NCI-H748 (cell line): ENCODE data around the gene CRB2.

Experiments
- DNase-seq: peaks from one replicate; lab custom pipeline; 2025; ENCODE audit not compliant: unreplicated experiment; lab: John Stamatoyannopoulos, UW

CRB2 gene

DNA sequence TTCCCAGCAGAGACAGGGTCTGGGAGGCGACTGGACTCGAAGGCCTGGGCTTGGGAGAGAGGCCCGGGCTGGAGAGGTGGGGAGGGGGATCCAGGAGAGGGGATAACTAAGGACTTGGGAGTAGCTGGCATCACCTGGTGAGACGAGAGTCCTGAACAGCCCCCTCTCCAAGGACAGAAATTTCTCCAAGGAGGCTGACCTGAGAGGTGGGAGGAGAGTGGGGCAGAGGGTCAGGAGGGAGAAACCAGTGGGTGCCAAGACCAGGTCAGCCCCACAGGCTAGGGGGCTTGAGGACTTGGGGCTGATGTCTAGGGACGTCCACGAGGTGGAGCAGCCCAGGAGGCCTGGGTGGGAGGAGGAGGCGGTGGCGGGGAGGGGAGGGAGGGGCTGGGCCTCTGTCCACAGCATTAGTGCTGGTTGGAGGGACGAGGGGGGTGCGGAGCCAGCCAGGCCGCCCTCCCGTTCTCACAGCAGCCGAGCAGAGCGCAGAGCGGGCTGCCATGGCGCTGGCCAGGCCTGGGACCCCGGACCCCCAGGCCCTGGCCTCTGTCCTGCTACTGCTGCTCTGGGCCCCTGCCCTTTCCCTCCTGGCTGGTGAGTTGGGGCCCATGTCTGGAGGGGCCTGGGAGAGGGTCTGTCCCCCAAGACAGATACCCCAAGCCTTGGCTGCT lies at the start of gene CRB2:
Gene CRB2, plus strand, starts transcription at position 437 of the 671 bp plus-strand sequence. Its CDS starts 64 bp downstream, at position 501.
- DNase-seq = no peak

DNA sequence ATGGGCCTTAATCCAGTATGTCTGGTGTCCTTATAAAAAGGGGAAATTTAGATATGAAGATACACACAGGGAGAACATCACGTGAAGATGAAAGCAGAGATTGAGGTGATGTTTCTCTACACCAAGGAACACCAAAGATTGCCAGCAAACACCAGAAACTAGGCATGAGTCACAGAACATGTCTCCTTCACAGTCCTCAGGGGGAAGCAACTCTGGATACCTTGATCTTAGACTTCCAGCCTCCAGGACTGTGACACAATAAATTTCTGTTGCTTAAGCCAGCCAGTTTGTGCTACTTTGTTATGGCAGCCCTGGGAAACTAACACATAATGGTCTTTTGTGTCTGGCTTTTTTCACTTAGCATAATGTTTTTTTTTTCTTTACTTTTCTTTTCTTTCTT lies 46.4 kb upstream of the CRB2 start:
- DNase-seq = no peak

DNA sequence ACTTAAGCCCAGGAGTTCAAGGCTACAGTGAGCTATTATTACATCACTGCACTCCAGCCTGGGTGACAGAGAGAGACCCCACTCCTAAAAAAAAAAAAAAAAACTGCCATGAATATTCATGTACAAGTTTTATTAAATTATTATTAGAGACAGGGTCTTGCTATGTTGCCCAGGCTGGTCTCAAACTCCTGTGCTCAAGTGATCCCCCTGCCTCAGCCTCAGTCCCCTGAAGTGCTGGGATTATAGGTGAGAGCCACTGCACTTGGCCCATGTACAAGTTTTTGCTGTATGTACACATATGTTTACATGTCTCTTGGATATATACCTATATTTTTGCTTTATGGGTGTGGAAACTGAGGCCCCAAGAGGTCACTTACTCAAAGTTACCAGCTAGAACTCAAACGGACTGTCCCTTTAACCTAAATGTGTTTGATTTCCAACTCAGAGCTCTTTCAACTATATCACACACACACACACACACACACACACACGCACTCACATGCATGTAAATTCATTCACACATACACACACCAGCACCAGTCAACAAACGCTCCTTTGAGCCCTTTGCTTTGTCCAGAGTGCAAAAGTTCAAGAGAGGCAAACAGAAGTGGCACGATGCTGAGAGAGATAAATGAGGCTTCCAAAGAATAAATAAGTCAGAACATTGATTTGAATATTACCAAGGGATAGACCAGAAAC lies 45.3 kb upstream of the CRB2 start:
- no peak for DNase-seq

DNA sequence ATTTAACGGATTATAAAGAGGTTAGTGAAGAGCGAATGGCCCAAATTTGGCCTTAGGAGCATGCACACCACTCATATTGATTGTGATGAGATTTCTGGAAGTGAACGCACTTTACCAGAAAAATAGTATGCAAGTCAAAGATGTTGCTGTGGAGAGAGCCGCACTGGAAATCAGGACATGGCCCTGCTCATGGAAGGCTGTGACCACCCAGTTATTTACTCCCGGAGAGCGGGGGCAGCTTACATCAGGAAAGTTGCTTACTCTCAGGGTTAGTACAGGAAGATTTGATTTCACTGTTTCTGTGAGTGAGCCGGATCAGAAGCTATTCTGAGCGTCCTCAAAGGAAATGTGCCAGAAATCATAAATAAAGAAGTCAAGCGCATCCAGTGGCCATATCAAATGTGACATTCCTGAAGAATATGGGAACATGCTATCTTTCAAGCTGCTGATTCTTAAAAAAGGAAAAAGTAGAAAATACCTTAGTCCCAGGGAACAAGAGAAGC lies 44.7 kb upstream of the CRB2 start:
- no peak for DNase-seq

DNA sequence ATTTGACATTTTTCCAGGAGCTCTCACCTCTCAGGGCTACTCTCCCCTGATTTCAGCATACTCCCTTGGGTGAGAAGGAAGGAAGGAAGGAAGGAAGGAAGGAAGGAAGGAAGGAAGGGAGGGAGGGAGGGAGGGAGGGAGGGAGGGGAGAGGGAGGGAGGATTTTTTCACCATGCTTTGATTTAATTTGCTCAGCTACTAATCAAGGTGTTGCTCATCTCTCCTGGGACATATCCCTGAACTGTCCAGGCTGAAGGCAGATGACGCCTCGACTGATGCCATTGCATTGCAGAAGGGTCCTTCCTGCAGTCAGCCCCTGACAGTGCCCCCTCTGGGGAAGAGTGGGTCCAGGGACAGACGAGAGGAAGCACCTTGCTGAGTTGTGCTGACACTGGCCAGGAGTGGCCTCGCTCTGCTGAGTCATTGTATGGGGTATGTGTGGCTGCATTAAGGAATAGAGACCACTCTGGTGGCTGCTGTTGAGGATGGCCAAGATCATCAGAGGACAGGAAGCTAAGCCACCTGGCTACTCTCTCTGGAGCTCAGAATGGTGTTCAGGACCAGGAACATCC lies 43.6 kb upstream of the CRB2 start:
- no peak for DNase-seq

DNA sequence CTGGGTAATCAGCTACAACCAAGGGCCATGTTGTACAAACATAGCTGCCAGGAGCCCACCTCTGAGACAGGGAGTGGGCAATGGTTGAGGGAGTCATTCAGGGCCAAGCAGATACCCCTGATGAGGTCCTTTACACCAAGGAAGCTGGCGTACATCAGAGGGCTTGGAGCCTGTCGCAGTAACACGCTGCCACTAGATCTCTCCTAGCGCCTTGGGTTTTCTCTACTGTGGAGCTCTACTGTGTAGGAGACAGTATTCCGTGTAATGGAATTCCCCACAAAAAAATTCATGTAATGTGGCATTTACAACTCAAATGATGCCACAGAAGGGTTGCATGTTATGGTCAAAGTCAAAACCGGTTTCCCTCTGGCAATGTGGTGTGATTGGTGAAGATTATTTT lies 41.4 kb upstream of the CRB2 start:
- no peak for DNase-seq

DNA sequence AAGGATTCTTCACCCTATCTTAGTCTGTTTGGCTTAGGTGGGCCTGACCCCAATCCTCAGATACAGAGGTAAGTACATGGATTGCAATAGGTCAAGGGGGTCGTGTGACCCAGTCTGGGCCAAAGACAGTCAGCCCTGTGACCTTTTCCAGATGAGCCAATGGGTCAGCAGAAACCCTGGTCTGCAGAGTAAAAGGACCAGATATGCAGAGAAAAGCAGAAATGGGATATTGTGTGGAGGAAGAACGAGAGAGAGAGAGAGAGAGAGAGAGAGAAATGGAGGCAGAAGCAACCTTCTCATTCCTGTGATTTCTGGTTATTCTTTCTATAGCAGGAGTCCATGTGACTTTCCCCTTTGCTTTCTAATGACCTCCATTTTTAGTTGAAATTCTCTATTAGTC lies 40.4 kb upstream of the CRB2 start:
- DNase-seq = no peak

DNA sequence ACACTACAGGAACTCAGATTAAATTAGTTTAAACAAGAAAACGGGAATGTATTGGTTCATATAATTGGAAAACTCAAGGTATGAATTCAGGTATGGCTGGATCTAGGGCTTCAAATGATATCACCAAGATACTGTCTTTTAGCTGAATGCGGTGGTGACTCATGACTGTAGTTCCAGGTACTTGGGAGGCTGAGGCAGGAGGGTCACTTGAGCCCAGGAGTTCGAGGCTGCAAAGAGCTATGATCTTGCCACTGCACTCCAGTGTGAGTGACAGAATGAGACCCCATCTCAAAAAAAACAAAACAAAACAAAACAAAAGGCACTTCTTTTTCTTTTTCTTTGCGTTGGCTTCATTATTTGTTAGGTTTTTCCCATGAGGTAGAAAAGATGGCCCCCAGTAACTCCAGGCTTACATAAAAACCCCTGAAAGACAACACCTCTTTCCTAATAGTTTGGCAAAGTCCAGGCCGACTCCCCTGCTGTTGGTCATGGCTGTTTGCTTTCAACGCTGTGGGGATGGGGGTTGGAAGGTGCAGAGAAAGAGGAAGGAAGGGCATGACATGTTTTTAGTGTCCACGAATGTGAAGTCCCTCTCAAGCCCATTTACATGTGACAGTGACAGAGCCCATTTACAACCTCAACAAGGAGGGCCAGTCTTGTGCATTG lies 39.8 kb upstream of the CRB2 start:
- no peak for DNase-seq

DNA sequence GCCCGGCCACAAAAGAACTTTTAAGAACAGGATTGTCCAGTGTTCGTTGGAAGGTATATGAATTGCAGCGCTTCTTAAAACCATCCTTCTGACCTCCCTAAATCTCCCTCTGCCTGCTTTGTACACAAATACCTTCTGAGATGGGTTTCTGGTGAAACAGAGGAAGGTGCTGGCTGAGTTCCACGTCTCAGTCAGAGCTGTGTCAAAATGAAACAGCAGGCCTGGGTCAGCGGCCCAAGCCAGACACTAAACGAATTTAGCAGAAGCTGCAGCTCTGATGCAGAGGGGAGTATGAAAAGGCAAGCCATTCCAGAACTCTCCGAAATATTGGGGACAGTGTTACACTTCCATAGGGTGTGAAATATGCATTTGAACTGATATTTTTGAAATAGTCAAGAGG lies 37.8 kb upstream of the CRB2 start:
- no peak for DNase-seq

DNA sequence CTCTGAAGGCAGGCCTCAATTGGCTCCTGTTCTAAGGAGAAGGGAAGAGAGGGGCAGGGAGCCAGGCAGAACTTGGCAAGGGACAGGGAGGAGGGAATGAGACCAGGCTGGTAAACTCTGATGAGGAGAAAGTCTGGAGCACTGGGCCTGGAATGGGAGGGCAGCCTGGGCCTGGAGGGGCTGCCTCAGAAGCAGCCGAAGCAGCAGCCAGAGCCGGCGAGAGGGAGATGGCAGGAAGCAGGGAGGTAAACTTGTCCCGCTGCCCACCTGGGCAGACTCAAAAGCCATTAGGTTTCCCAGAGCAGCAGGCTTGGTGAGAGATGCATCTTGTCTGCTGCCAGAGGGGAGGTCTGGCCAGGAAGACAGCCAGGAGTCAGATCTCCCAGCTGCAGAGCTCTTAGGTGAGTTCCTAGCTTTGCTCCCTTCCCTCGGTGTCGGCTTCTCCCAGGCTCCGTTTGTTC lies 37.0 kb upstream of the CRB2 start:
- DNase-seq = no peak

DNA sequence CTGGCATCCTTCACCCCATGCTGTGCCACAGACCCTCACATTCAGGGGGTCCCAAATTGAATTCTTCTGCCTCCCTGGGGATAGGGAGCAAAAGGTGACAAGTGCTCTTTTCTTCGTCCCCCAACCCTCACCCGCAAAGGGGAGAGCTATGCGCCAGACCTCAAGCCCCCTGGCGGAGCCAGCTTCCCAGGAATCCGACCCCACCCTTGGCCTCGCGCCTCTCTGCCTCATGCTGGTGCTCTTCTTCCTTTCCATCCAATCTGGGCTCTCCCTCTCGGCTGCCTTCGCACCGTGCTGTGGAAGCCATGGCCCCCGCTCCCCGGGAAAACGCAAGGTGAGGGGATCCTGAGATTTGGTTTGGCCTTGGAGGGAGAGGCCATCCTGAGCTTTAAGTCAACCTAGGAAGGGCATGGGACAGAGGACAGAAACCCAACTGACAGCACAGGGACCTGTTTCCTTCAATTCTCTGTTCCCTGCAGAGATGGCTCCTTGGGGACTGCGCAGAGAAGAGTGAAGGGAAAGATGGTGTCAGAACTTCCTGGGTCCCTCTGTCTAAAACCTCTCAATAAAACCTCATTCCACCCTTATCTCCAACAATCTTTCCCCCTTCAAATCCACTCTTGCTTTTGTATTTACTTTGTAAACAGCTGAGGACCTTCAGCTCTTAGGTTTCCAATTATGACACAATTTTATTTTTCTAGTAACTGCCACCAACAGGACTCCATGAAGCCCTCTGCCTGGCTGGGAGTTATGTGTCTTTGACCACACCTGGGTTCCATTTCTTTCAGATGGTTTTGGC lies 36.3 kb upstream of the CRB2 start:
- DNase-seq = no peak

DNA sequence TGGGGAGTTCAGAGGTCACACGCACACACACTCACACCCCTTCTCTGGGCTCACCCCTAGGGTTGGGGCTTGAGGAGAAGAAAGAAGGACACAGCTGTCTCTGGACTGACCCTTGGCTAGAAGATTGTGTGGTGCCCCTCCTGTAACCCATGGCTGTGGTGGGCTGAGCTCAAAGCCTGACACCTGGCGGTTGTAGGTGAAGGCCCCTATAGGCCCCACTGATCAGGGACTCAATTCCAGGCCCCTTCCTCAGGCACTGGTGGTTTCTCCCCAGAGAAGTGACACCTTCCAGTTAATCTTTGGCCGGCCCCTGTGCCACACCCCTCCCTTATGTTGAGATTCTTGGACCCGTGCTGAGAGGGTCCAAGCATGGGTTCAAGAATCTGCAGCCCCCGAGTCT lies 35.2 kb upstream of the CRB2 start:
- DNase-seq = no peak

DNA sequence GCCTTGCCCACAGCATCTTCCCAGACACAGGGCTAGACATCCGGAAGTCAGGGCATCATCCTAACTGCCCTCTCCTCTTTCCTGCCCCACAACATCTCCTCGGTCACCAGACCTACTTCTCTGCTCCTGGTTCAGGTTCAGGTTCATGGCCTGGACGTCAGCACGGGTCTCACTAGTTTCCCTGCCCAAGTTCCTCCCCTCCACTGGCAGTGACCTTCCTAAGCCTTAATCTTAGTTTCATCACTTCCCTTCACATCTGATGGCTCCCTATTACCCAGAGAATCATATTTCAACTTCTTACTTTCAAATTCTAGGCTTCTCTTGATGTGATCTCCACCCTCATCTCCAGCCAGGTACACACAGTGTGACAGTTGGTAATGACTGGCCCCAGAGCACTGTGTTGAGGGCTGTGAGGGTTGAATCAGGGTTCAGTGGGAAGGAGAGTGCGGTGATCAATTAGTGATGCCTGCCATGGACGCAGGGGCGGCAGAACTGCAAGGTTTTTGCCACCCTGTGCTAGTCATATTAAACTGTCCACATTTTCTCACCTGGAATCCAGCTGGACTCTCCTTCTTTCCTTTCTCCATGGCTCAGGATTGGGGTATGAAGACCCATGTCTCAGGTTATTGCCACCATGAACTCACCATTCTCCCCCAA lies 34.3 kb upstream of the CRB2 start:
- no peak for DNase-seq

DNA sequence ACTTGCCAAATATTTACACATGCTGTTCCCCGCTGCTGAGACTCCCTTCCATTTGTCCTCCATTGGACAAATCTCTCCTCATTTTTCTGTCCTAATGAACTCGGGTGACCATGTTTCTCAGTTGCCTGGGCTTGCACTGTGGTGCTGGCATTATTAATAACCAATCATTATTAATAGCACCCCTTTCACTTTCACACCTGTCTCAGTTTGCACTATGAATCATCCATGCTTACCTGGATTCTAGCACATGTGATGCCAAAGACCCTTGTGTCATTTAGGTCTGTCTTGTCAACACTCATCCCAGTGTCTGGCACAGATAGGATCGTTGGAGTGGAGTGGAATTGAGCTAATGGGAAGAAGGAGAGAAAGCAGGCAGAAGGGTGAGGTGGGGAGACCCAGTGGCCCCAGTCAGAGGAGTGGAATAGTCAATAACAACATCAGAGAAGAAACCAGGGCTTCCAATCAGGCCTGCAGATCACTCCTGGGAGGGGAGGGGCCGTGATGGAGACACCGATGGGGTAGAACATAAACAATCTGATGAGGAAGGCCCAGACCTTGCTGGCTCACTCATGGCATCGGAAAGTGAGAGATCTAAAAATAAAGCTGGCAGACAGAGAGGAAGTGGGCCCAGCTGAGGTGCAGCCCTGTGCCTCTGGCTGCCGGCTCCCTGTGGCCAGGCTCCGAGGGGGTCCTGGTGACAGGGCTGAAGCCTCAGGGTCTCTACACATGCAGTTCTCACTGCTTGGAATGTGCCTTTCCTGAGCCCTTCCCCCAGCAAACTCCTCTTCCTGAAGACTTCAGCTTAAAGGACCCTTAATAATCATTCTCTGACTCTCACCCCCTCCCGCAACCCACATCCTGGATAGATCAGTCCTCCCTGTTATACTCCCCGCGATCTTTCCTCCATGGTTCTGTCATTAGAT lies 33.5 kb upstream of the CRB2 start:
- DNase-seq = no peak

DNA sequence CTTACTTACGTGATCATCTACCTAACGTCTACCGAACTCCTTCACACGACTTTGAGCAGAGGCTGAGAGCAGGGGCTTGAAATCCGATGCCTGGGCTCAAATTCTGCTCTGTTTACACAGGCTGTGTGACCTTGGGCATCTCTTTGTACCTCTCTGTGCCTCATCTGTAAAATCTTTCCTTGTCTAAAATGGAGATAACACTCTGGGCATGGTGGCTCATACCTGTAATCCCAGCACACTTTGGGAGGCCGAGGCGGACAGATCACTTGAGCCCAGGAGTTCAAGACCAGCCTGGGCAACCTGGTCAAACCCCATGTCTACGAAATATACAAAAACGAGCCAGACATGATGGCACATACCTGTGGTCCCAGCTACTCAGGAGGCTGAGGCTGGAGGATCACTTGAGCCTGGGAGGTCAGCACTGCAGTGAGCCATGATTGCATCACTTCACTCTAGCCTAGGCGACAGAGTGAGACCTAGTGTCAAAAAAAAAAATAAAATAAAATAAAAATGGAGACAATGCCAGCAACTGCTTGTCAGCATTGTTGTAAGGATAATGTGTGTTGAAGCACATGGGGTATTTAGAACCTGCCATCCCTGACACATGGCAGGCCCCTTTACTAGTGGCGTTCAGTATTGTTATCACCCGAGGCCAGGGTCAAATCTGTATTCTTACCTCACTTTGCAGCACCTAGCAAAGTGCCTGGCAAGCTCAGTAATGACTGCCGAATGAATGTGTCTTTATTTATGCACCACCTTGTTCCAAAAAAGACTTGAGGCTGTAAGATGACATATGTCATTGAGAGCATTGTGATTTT lies 32.6 kb upstream of the CRB2 start:
- DNase-seq = no peak

DNA sequence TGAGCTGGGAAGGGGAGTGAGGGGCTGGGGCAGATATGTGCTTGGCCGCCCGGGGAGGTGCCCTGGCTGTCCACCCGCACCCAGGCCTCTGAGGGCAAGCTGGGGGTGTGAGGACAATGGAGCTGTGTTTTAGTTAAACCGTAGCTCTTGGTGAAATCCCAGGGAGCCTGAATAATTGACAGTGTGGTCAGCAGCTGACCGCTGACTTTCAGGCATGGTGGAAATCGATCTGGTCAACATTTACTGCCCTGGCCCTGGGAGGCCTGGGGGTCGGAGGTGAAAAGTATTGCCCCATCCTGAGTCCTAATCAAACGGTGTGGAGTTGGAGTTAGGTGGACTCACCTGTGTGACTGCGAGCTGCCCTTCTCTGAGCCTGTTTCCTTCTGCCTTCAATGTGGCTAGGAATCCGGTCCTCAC lies 31.2 kb upstream of the CRB2 start:
- DNase-seq = no peak

DNA sequence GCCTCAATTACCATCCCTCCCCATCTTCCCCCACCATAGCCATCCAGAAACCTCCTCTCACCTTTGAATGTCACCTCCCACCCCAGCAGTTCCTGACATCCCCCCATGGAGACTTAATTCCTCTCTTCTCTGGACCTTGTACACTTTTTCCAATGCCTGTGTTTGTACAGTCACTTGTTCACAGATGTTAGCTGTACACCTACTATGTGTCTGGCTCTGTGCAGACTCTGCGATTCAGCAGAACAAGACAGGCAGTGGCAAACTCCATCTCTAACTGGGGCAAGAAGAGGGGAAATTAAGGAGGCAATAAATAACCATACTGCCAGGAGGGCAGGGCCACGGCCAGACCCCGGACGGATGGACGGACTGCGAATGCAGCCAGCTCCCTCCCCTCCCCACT lies 29.8 kb upstream of the CRB2 start:
- no peak for DNase-seq

DNA sequence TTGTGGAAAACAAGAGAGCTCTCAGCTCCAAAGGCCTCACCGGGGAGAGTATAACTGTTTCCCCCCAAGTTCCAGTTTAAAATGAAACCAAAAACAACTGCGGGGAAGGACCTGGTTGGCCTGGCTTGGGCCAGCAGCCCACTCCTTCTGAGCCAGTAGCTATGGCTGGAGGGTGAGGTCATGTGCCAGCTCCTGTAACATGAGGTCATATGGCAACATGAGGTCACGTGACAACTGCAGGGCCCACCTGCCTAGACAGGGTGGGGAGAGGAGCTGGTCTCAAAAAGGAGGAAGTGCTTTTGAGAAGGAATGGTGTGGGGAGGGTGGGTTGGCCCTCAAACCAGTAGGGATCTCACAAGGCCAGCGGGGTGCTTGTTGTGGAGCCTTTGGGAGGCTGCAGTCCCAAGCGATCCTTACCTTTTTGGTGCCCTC lies 29.3 kb upstream of the CRB2 start:
- no peak for DNase-seq
